Activated CD8-positive, alpha-beta T cell treated with anti-CD3 and anti-CD28 coated beads for 36 hours (primary cell): Measurements from ENCODE around the gene MARS1. TPM values are rescaled to one million over a fixed set of nuclear protein-coding genes. Genes with fewer than 3 reads are reported as not detected.

Experiments
- ATAC-seq: fragments of 200-7000 bp; cut with Tn5 transposase; one replicate; pipeline ENCODE4 v1.10.0; 2021; ENCODE audit warnings: mild to moderate bottlenecking, moderate library complexity
- CTCF ChIA-PET: fragments of 350-600 bp; sonication (Branson Sonifier 250); formaldehyde crosslinking; loops from one replicate; lab custom pipeline; 2021; ENCODE audit warnings: antibody characterized with exemption; lab: Charles Lee
- POLR2A ChIA-PET: fragments of 350-600 bp; sonication (Branson Sonifier 250); formaldehyde crosslinking; loops from one replicate; lab custom pipeline; 2021; ENCODE audit warnings: antibody characterized with exemption; lab: Charles Lee
- DNase-seq: peaks from one replicate; pipeline ENCODE4 v3.0.0-alpha.2; 2020
- H3K27ac Mint-ChIP-seq: one replicate; pipeline ENCODE4 v1.8.0; 2021; ENCODE audit warnings: mild to moderate bottlenecking, mixed read lengths
- H3K27me3 Mint-ChIP-seq: one replicate; pipeline ENCODE4 v1.8.0; 2021; ENCODE audit warnings: mixed read lengths
- H3K36me3 Mint-ChIP-seq: one replicate; pipeline ENCODE4 v1.8.0; 2021; ENCODE audit warnings: low read depth, mixed read lengths
- H3K4me1 Mint-ChIP-seq: one replicate; pipeline ENCODE4 v1.8.0; 2021; ENCODE audit warnings: low read depth, mixed read lengths
- H3K4me3 Mint-ChIP-seq: one replicate; pipeline ENCODE4 v1.8.0; 2021; ENCODE audit warnings: mild to moderate bottlenecking, moderate library complexity, mixed read lengths
- H3K9me3 Mint-ChIP-seq: one replicate; pipeline ENCODE4 v1.8.0; 2021; ENCODE audit warnings: mixed read lengths
- intact Hi-C: fragments of 100-400 bp; cut with micrococcal nuclease; formaldehyde crosslinking; loops from one replicate; pipeline ENCODE4 v1.10.0; 2022
- total RNA-seq, 2 experiments: library from RNA; stranded (reverse); gene quantifications; one replicate each; pipeline ENCODE4 v1.2.3, GENCODE V29; 2021
- TF ChIP-seq, protein P1 (sequence below): fragments of 200-600 bp; IDR thresholded peaks from one replicate; pipeline ENCODE4 v1.8.0; 2022; ENCODE audit warnings: antibody characterized with exemption, mild to moderate bottlenecking

The MARS1 gene
- total RNA-seq, 2 experiments from 2014 or later = 343 to 345 TPM

DNA sequence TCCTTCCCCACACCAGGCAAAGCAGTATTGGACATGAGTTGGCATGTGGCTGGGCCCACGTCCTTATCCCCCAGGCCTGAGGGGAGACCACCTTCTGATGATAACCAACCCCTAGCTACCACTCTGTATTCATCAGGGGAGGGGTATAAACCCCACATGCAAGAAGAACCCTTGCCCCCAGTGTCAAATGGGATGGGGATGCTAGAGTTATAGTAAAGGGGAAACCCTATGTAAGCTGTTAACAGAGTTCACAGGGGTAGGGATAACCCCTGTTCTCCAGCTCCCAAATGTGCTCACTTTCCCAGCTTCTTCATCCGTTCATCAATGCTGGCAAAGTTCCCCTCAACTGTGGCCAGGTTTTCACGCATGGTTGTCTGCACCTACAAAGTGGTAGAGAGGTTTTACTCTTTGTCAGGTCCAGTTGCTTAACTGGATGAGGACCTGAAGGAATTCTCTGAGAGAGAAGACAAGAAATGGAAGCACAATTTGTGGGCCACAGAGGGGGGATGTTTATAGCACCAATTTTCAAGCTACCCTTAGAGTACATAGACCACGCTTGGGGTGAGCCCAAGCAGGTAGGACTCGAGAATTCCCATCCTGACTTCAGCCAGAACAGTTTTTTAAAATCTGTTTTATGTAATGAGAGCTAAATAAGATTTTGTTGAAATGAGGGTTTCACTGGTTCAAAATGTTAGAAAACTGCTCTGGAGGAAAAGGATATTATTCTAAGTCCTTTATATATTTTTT, 42.7 kb downstream of the MARS1 start:
- no peak overlapping the region for H3K4me3 Mint-ChIP-seq
- H3K9me3 Mint-ChIP-seq = no peaks in the 10 kb centered on the region
- peaks cover 6% of the 10 kb centered on the region for H3K4me1 Mint-ChIP-seq
- H3K27me3 Mint-ChIP-seq = no peaks in the 10 kb centered on the region
- ChIA-PET POLR2A (interaction anchor here (0.8 to 1.7 kb wide), 4 partner anchors 10 to 129 kb away, joined by 3 to 9 read pairs (median 4); partner anchors contain the start of gene DDIT3), CTCF (interaction anchor here (0.9 to 1.6 kb wide), 3 partner anchors 9 to 68 kb away, joined by 3 to 5 read pairs (median 5); no protein-coding TSS in a partner anchor)
- H3K27ac Mint-ChIP-seq = no peak overlapping the region
- no peak for ATAC-seq
- DNase-seq = no peak
- intact Hi-C loops = no loop called here
- peaks cover 15% of the 10 kb centered on the region for H3K36me3 Mint-ChIP-seq
- TF ChIP-seq, protein P1, sequence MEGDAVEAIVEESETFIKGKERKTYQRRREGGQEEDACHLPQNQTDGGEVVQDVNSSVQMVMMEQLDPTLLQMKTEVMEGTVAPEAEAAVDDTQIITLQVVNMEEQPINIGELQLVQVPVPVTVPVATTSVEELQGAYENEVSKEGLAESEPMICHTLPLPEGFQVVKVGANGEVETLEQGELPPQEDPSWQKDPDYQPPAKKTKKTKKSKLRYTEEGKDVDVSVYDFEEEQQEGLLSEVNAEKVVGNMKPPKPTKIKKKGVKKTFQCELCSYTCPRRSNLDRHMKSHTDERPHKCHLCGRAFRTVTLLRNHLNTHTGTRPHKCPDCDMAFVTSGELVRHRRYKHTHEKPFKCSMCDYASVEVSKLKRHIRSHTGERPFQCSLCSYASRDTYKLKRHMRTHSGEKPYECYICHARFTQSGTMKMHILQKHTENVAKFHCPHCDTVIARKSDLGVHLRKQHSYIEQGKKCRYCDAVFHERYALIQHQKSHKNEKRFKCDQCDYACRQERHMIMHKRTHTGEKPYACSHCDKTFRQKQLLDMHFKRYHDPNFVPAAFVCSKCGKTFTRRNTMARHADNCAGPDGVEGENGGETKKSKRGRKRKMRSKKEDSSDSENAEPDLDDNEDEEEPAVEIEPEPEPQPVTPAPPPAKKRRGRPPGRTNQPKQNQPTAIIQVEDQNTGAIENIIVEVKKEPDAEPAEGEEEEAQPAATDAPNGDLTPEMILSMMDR = no peak

DNA sequence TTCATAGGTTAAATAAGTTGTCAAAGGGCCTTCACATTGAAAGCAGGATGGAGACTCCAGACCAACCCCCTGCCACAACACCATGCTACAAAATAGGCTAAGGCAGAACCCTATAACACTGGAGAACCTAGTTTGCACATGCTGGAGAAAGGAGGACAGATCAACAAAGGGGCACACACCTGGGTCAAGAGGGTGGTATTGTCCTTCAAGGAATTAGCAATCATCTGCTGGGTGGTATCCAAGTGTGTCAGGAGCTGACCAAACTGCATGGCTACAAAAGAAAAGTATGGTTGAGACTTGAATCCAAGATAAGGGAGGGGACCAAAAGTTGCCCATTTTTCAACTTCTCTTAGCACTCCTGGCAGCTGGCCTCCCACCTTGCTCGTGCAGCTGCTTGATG, 44.0 kb downstream of the MARS1 start:
- H3K27me3 Mint-ChIP-seq = no peaks in the 10 kb centered on the region
- peaks cover 15% of the 10 kb centered on the region for H3K36me3 Mint-ChIP-seq
- TF ChIP-seq, protein P1 = no peak
- no peak overlapping the region for H3K4me3 Mint-ChIP-seq
- ChIA-PET CTCF (interaction anchor here (0.8 kb wide), 1 partner anchor 20 kb away, joined by 3 read pairs; no protein-coding TSS in a partner anchor), POLR2A (interaction anchor here (0.6 to 1.4 kb wide), 5 partner anchors 8 to 198 kb away, joined by 3 to 4 read pairs (median 3); no protein-coding TSS in a partner anchor)
- H3K9me3 Mint-ChIP-seq = no peaks in the 10 kb centered on the region
- peaks cover 3% of the 10 kb centered on the region for H3K4me1 Mint-ChIP-seq
- no peak overlapping the region for H3K27ac Mint-ChIP-seq
- no peak for ATAC-seq
- intact Hi-C loops = no loop called here
- DNase-seq = no peak

DNA sequence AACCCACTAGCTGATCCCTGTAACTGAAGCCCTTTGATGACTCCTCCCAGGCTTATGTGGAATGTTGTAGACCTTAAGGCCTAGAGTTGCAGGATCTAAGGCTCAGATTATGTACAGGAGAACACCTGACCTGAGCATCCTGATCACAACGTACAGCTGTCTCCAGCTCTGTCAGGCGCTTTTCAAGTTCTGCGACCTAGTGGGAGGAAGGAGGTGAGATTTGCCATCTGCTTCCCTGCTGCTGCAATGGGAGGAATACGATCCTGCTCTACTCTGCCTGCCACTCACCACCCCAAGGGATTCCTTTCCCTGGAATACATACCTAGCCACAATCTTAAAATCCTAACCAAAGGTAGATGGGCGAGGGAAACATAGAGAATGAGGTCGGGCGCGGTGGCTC, 45.2 kb downstream of the MARS1 start:
- Mint-ChIP-seq H3K4me1 (peaks cover under 1% of the 10 kb centered on the region), H3K36me3 (peaks cover 14% of the 10 kb centered on the region), H3K4me3 (no peak overlapping the region), H3K27ac (no peak overlapping the region), H3K9me3 (no peaks in the 10 kb centered on the region), H3K27me3 (no peaks in the 10 kb centered on the region)
- TF ChIP-seq, protein P1 = no peak
- intact Hi-C loops = no loop called here
- ATAC-seq = no peak
- CTCF ChIA-PET = no interaction called here
- no peak for DNase-seq
- POLR2A ChIA-PET = interaction anchor here (0.8 to 1.4 kb wide), 2 partner anchors 10 kb away, joined by 3 read pairs; no protein-coding TSS in a partner anchor

DNA sequence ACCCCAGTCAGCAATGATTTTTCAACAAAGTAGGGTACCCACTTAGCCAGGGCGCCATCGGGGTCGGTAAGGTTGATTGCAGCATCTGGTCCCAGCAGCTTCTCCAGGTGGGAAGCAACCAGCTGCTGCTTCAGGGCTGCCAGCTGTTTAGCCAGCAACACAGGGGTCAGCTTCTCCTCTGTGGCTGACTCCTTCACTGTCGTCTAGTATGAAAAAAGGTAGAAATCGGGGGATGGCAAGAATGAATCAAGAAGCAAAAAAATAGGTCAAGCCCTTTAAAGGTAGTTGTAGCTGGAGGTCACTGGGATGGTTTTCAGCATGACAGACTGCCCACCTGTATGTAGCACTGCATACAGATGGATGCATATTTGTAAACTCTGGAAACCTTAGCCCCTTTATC, 46.4 kb downstream of the MARS1 start:
- CTCF ChIA-PET = interaction anchor here (0.8 to 3.6 kb wide), 4 partner anchors 9 to 159 kb away, joined by 3 to 9 read pairs (median 4); partner anchors contain the start of gene B4GALNT1
- POLR2A ChIA-PET = interaction anchor here (0.5 to 2.2 kb wide), 3 partner anchors 9 to 1003 kb away, joined by 3 to 12 read pairs (median 3); no protein-coding TSS in a partner anchor
- H3K4me3 Mint-ChIP-seq = no peak overlapping the region
- TF ChIP-seq, protein P1 = no peak
- H3K27ac Mint-ChIP-seq = no peak overlapping the region
- intact Hi-C loops = no loop called here
- ATAC-seq (no peak), DNase-seq (no peak)
- no peaks in the 10 kb centered on the region for H3K9me3 Mint-ChIP-seq
- H3K4me1 Mint-ChIP-seq = peaks cover 3% of the 10 kb centered on the region
- no peaks in the 10 kb centered on the region for H3K27me3 Mint-ChIP-seq
- H3K36me3 Mint-ChIP-seq = peaks cover 8% of the 10 kb centered on the region
